OCI-LY3 (cell line): ENCODE results near the gene MIB1.

Experiments used
- H2AFZ ChIP-seq: fragments of 200-600, 300-600 bp; shearing (Covaris generic); 2 replicates; pipeline ENCODE4 v1.6.0; 2014; ENCODE audit warnings: antibody characterized with exemption, low read depth, low read length
- H3K27ac ChIP-seq: fragments of 200-600, 300-600 bp; sonication (generic); 2 replicates; pipeline ENCODE4 v1.5.1; 2014; ENCODE audit warnings: mild to moderate bottlenecking, low read length, moderate library complexity, mixed read lengths
- H3K27me3 ChIP-seq: fragments of 200-600, 300-600 bp; sonication (generic); 2 replicates; pipeline ENCODE4 v1.6.1; 2014; ENCODE audit warnings: low read depth, low read length, mixed read lengths
- H3K36me3 ChIP-seq: fragments of 200-600, 300-600 bp; sonication (generic); replicated peaks from 2 replicates; pipeline ENCODE3; 2014; ENCODE audit warnings: low read depth, low read length, mixed read lengths
- H3K4me1 ChIP-seq: fragments of 300-600, 200-600 bp; sonication (generic); 2 replicates; pipeline ENCODE4 v1.6.1; 2014; ENCODE audit warnings: low read length, mixed read lengths
- H3K4me2 ChIP-seq: fragments of 200-600, 300-600 bp; sonication (generic); 2 replicates; pipeline ENCODE4 v1.6.1; 2014; ENCODE audit warnings: low read length, mixed read lengths
- H3K4me3 ChIP-seq: fragments of 300-600, 200-600 bp; sonication (generic); 2 replicates; pipeline ENCODE4 v1.5.1; 2014; ENCODE audit warnings: antibody characterized with exemption, mild to moderate bottlenecking, low read length, moderate library complexity
- H3K79me2 ChIP-seq: fragments of 300-600, 200-600 bp; shearing (Covaris generic); 2 replicates; pipeline ENCODE4 v1.6.1; 2014; ENCODE audit warnings: mild to moderate bottlenecking, low read length, mixed read lengths
- H3K9ac ChIP-seq: fragments of 300-600, 200-600 bp; shearing (Covaris generic); 2 replicates; pipeline ENCODE4 v1.6.0; 2014; ENCODE audit warnings: mild to moderate bottlenecking, low read length, moderate library complexity
- H3K9me3 ChIP-seq: fragments of 200-600, 300-600 bp; shearing (Covaris generic); 2 replicates; pipeline ENCODE4 v1.6.1; 2014; ENCODE audit warnings: low read length, mixed read lengths; ENCODE audit not compliant: insufficient read depth
- H4K20me1 ChIP-seq: fragments of 200-600, 300-600 bp; sonication (generic); 2 replicates; pipeline ENCODE4 v1.6.1; 2016; ENCODE audit warnings: low read length, mixed read lengths; ENCODE audit not compliant: insufficient read depth
- EZH2phosphoT487 ChIP-seq: fragments of 200-600 bp; shearing (Covaris generic); IDR thresholded peaks from 2 replicates; pipeline ENCODE4 v1.6.1; 2018; ENCODE audit warnings: antibody characterized with exemption, mixed run types, low read depth
- TF ChIP-seq, protein P1 (sequence below): fragments of 200-600, 300-600 bp; sonication (generic); IDR thresholded peaks from 2 replicates; pipeline ENCODE4 v1.5.1; 2014; ENCODE audit warnings: antibody characterized with exemption, low read length, low read depth

Gene MIB1

GRCh38 chr18:21851327-21851961 is 110.9 kb downstream of the MIB1 start:
- no peak overlapping the region for H2AFZ ChIP-seq
- H3K36me3 ChIP-seq = no peaks in the 10 kb centered on the region

DNA sequence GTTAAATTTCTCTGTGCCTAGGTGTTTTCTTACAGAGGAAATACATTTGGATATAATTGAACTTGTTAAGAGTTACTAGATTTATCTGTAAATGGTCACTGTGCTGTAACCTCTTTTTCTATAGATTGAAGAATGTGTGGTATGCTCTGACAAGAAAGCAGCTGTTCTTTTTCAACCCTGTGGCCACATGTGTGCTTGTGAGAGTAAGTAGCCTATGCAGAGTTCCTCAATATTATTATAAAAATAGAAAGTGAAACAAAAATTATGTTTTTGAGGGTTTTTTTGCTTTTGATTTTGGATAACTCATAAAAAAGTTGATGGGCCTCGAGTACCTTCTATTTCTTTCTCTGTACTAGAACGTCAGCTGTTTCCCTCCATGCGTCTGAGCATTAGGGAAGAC is 112.4 kb downstream of the MIB1 start:
- no peaks in the 10 kb centered on the region for H4K20me1 ChIP-seq
- peaks cover 11% of the 10 kb centered on the region for H3K36me3 ChIP-seq
- no peak overlapping the region for H2AFZ ChIP-seq
- H3K27ac ChIP-seq = peak overlapping the region; percentile 88
- no peaks in the 10 kb centered on the region for H3K79me2 ChIP-seq
- H3K9ac ChIP-seq = peak overlapping the region; percentile 50
- H3K27me3 ChIP-seq = no peaks in the 10 kb centered on the region
- peak overlapping the region; percentile 61 for H3K4me2 ChIP-seq
- TF ChIP-seq, protein P1, sequence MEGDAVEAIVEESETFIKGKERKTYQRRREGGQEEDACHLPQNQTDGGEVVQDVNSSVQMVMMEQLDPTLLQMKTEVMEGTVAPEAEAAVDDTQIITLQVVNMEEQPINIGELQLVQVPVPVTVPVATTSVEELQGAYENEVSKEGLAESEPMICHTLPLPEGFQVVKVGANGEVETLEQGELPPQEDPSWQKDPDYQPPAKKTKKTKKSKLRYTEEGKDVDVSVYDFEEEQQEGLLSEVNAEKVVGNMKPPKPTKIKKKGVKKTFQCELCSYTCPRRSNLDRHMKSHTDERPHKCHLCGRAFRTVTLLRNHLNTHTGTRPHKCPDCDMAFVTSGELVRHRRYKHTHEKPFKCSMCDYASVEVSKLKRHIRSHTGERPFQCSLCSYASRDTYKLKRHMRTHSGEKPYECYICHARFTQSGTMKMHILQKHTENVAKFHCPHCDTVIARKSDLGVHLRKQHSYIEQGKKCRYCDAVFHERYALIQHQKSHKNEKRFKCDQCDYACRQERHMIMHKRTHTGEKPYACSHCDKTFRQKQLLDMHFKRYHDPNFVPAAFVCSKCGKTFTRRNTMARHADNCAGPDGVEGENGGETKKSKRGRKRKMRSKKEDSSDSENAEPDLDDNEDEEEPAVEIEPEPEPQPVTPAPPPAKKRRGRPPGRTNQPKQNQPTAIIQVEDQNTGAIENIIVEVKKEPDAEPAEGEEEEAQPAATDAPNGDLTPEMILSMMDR = no peak
- TF ChIP-seq EZH2phosphoT487 = no peak
- no peaks in the 10 kb centered on the region for H3K9me3 ChIP-seq
- H3K4me1 ChIP-seq = peaks cover 56% of the 10 kb centered on the region
- H3K4me3 ChIP-seq = peak overlapping the region; percentile 36

More at GRCh38 chr18:21851327-21851961, 110.9 kb downstream of the MIB1 start:
- no peak for TF ChIP-seq EZH2phosphoT487
- TF ChIP-seq, protein P1 = peak; percentile 59
- no peaks in the 10 kb centered on the region for H3K9me3 ChIP-seq
- 0 out of 2 replicates have a peak overlapping the region, but pooled peaks have one; percentile 6 for H3K4me2 ChIP-seq
- no peak overlapping the region for H3K4me3 ChIP-seq
- H3K9ac ChIP-seq = no peak overlapping the region
- H3K27me3 ChIP-seq = no peaks in the 10 kb centered on the region
- H3K27ac ChIP-seq = no peak overlapping the region
- H3K4me1 ChIP-seq = peaks cover 43% of the 10 kb centered on the region
- H4K20me1 ChIP-seq = no peaks in the 10 kb centered on the region
- no peaks in the 10 kb centered on the region for H3K79me2 ChIP-seq

GRCh38 chr18:21853775-21854552 is 113.4 kb downstream of the MIB1 start:
- Histone ChIP-seq H3K4me3 (peak overlapping the region; percentile 36), H3K4me2 (peak overlapping the region; percentile 61), H3K79me2 (no peaks in the 10 kb centered on the region), H3K4me1 (peaks cover 66% of the 10 kb centered on the region), H3K9ac (peak overlapping the region; percentile 44), H2AFZ (no peak overlapping the region), H3K9me3 (no peaks in the 10 kb centered on the region), H3K27me3 (no peaks in the 10 kb centered on the region), H3K36me3 (peaks cover 12% of the 10 kb centered on the region), H4K20me1 (no peaks in the 10 kb centered on the region), H3K27ac (peak overlapping the region; percentile 88)
- no peak for TF ChIP-seq EZH2phosphoT487
- TF ChIP-seq, protein P1 = no peak

GRCh38 chr18:21855432-21855831 is 114.8 kb downstream of the MIB1 start:
- H3K9me3 ChIP-seq = no peaks in the 10 kb centered on the region
- no peak overlapping the region for H2AFZ ChIP-seq
- TF ChIP-seq EZH2phosphoT487 = no peak
- TF ChIP-seq, protein P1 = no peak
- H3K9ac ChIP-seq = no peak overlapping the region
- peaks cover 71% of the 10 kb centered on the region for H3K4me1 ChIP-seq
- H3K27me3 ChIP-seq = no peaks in the 10 kb centered on the region
- no peak overlapping the region for H3K4me2 ChIP-seq
- peak overlapping the region; percentile 88; the same call in 1 of the 2 replicates for H3K27ac ChIP-seq
- H3K4me3 ChIP-seq = no peak overlapping the region
- H4K20me1 ChIP-seq = no peaks in the 10 kb centered on the region
- H3K36me3 ChIP-seq = peaks cover 20% of the 10 kb centered on the region
- H3K79me2 ChIP-seq = no peaks in the 10 kb centered on the region
